ENCODE measurements around the gene ZNF280B.

DNA sequence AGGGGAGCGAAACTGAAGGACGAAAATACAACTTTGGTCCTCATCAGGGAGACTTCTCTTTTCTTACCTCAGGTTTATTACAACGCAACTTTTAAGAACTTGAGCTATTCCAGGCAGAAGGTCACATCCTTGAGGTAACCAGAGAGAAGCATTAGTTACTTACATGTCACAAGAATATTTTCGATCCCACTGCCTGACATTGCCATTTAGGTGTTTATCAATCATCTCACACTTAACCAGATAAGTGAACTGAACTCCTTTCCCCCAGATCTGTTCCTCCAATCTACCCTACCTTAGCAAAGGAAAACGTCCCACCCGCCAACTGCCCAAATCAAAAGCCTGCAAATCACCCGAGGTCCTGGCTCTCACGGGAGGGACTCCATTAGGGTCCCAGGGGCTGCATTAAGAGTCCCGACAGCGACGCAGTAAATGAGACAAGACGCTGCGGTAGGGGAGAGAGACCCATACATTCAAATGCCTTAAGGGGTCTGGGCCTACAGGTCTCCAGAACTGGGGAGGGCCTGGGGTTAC, 734 bp downstream of the ZNF280B start:
- TF ChIP-seq CTCF (IDR thresholded peaks at IDR 0.05), result no peak
- TF ChIP-seq POLR2A (IDR thresholded peaks at IDR 0.05), result no peak
